Duodenal mucosa (tissue), 2 donors: ENCODE data around the gene DYNC2I2.

Experiments used
- H3K27ac ChIP-seq: one replicate; pipeline ENCODE4 v1.7.0; 2013; ENCODE audit warnings: low read depth, low read length
- H3K27me3 ChIP-seq, 2 donors: one replicate each; pipeline ENCODE4 v1.7.0; 2013; ENCODE audit warnings: low read length in 2 of 2, control low read depth in 1 of 2; ENCODE audit not compliant: insufficient read depth in 2 of 2, control insufficient read depth in 1 of 2
- H3K36me3 ChIP-seq, 2 donors: one replicate each; pipeline ENCODE4 v1.7.0; 2013; ENCODE audit warnings: low read length in 2 of 2, control low read depth in 1 of 2; ENCODE audit not compliant: insufficient read depth in 2 of 2, control insufficient read depth in 1 of 2
- H3K4me1 ChIP-seq, 2 donors: one replicate each; pipeline ENCODE4 v1.7.0; 2013; ENCODE audit warnings: low read length in 2 of 2, control low read depth in 1 of 2; ENCODE audit not compliant: insufficient read depth in 2 of 2, control insufficient read depth in 1 of 2
- H3K4me3 ChIP-seq, 2 donors: one replicate each; pipeline ENCODE4 v1.7.0; 2013; ENCODE audit warnings: low read length in 2 of 2, low read depth in 1 of 2
- H3K9ac ChIP-seq, 2 donors: one replicate each; pipeline ENCODE4 v1.7.0; 2013; ENCODE audit warnings: low read length in 2 of 2, low read depth in 1 of 2
- H3K9me3 ChIP-seq, 2 donors: one replicate each; pipeline ENCODE4 v1.7.0; 2013; ENCODE audit warnings: low read length in 2 of 2, control low read depth in 1 of 2; ENCODE audit not compliant: control insufficient read depth in 1 of 2

Gene DYNC2I2

DNA sequence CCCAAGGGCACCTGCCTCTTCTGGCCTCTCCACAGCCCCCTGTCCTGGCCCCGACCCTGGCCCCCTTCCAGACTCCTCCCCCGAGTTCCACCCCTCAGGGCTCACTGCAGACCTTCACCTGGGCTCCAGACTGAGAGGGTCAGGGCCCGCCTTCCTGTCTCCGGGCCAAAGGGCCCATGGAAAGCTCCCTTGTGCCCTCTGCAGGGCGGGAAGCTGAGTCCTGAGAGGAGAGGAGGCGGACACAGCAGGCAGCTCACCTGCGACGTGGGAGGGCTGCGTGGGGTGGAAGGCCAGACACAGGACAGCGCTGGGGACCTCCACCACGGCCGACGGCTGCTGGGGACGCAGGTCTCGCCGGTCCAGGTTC, 20.6 kb downstream of the DYNC2I2 start:
- Histone ChIP-seq H3K27me3 (no peaks in the 10 kb centered on the region), H3K4me1 (peaks cover 23 to 28% of the 10 kb centered on the region in 2 donors), H3K9me3 (no peaks in the 10 kb centered on the region), H3K36me3 (peaks cover 11 to 49% of the 10 kb centered on the region in 2 donors), H3K27ac (peak overlapping the region; percentile 95), H3K4me3 (peak overlapping the region; percentile 46 to 48), H3K9ac (peak overlapping the region in 1 of 2 donors; percentile 52)

DNA sequence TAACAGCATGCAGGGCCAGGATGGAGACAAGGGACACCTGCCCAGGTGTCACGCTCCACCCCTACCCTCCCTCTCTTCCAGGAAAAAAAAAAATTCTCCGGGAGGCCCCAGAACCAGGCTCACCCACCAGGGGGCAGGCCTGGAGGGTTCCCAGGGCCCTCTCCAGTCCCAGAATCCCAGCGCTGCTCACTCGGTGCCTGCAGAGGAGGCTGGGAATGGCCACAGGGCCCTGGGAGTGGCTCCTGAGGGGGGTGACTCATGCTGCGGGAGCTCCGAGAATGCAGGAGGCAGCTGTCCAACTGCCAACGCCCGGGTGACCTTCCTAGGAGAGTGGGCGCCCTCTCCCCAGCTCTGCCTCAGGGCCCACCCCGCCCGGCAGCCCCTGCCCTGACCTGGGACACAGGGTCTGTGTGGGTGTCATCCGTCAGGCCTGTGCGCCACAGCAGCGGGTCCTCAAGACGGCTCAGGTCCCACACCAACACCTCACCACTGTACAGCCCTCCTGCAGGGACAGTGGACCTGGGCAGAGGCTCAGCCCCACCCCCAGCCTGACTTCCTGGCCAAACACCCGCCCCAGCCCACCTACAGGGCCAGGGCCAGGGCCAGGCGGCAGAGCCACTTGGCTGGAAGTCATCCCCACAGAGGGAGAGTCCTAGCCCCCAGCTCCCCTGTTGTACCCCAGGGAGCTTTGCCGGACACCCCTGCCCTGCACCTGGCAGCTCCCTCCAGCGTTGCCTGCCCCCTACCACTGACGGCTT, 21.2 kb downstream of the DYNC2I2 start:
- Histone ChIP-seq H3K4me1 (peaks cover 23 to 28% of the 10 kb centered on the region in 2 donors), H3K9me3 (no peaks in the 10 kb centered on the region), H3K27me3 (no peaks in the 10 kb centered on the region), H3K9ac (peak overlapping the region; percentile 52 to 63), H3K36me3 (peaks cover 12 to 52% of the 10 kb centered on the region in 2 donors), H3K27ac (peak overlapping the region; percentile 95), H3K4me3 (peak overlapping the region; percentile 46 to 50)

DNA sequence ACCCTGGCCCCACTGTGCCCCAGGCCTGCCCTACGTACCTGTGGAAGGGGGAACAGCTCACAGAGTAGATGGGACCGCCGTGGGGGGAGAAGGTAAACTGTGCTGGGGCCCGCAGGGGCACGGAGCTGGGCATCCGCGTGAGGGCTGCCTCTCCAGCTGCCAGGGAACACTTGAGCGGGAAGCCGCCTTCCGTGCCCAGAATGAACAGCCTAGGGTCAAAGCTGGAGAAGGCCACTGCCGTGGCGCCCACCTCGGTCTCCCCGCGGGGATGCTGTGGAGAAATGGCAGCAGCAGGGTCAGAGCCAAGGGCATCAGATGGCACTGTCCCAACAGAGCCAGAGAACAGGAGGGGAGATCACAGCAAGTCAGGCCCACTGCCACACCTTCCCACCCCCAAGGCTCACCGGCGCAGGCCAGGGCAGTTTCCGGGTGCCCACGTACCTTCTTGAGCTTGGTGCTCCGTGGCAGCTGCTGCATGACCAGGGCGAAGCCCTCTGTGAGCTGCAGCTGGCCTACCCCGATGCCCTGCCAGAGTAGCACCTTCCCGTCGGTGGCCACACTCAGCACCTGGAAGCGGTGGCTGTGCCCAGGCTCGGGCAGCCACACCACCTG, 21.9 kb downstream of the DYNC2I2 start:
- Histone ChIP-seq H3K27ac (peak overlapping the region; percentile 58), H3K27me3 (no peaks in the 10 kb centered on the region), H3K4me1 (peaks cover 23 to 28% of the 10 kb centered on the region in 2 donors), H3K4me3 (peak overlapping the region; percentile 45 to 50), H3K36me3 (peaks cover 17 to 55% of the 10 kb centered on the region in 2 donors), H3K9me3 (no peaks in the 10 kb centered on the region), H3K9ac (peak overlapping the region; percentile 52 to 63)

DNA sequence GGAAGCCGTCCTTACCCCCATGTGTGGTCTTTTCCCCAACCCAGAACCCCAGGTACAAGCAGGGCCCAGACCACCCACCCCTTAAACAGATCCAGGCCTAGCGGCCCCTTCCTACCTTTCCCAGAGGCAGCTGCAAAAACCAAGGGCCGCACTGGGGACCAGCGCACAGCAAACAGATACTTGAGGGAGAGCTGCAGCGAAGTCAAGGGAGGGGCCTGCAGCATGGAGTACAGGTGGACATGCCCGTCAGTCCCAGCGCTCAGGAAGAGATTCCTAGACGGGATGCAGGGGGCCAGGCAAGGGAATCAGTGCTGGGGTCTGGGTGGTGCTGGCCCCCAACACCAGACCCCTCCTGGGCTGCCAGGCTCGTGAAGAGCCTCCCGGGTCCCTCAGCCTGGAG, 22.5 kb downstream of the DYNC2I2 start:
- Histone ChIP-seq H3K4me3 (peak overlapping the region in 1 of 2 donors; percentile 45), H3K9me3 (no peaks in the 10 kb centered on the region), H3K36me3 (peaks cover 23 to 61% of the 10 kb centered on the region in 2 donors), H3K27me3 (no peaks in the 10 kb centered on the region), H3K9ac (no peak overlapping the region), H3K27ac (no peak overlapping the region), H3K4me1 (peaks cover 23 to 28% of the 10 kb centered on the region in 2 donors)

DNA sequence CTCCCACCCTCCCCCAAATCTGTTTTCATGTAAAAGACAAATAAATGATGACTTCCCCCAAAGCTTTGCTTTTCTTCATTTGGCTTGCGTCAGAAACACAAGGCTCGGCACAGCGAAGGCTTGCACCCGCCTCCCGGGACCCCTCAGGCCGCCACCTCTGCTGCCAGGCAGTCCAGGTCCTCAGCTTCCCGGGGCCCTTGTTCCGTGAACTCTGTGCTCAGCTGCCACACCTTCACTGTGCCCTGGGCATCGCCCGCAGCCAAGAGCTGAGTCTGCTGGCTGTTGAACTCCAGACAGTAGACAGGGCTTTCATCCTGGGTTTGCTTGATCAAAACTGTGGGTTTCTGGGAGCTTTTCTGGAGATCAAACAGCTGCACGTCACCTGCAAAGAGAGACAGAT, 23.0 kb downstream of the DYNC2I2 start:
- H3K27ac ChIP-seq: no peak overlapping the region
- H3K36me3 ChIP-seq: peaks cover 28 to 64% of the 10 kb centered on the region in 2 donors
- no peaks in the 10 kb centered on the region for H3K9me3 ChIP-seq
- H3K4me1 ChIP-seq: peaks cover 23 to 28% of the 10 kb centered on the region in 2 donors
- H3K27me3 ChIP-seq: no peaks in the 10 kb centered on the region
- no peak overlapping the region for H3K9ac ChIP-seq
- peak overlapping the region in 1 of 2 donors; percentile 45 for H3K4me3 ChIP-seq

DNA sequence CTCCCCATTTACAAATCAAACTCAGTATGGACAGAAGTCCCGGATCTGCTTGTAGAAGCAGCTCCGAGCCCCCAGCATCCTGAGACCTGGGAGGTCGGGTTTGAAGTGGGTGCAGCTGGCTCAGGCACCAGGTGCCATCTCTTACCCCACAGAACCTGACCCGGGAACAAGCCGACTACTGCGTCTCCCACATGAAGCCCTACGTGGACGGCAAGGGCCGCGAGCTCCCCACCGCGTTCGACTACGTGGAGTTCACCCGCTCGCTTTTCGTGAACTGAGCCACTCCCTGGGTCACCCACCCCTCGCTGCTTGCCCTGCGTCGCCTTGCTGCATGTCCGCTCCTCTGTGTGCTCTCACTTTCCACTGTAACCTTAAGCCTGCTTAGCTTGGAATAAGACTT, 23.6 kb downstream of the DYNC2I2 start:
- Histone ChIP-seq H3K4me3 (no peak overlapping the region), H3K27me3 (no peaks in the 10 kb centered on the region), H3K9me3 (no peaks in the 10 kb centered on the region), H3K27ac (no peak overlapping the region), H3K9ac (no peak overlapping the region), H3K4me1 (peaks cover 23 to 28% of the 10 kb centered on the region in 2 donors), H3K36me3 (peaks cover 32 to 68% of the 10 kb centered on the region in 2 donors)

DNA sequence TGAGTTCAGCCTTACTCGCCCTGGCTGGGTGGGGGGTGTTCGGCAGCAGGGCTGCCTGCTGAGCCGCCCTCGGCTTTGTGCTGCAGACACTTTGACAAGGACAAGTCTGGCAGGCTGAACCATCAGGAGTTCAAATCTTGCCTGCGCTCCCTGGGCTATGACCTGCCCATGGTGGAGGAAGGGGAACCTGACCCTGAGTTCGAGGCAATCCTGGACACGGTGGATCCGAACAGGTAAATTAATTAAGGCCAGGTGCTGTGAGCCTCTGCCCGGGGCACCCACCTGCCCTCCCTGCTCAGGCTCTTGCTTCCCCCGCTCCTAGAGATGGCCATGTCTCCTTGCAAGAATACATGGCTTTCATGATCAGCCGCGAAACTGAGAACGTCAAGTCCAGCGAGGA, 24.2 kb downstream of the DYNC2I2 start:
- H3K4me1 ChIP-seq: peaks cover 23 to 28% of the 10 kb centered on the region in 2 donors
- H3K27ac ChIP-seq: no peak overlapping the region
- H3K36me3 ChIP-seq: peaks cover 37 to 73% of the 10 kb centered on the region in 2 donors
- no peak overlapping the region for H3K4me3 ChIP-seq
- no peak overlapping the region for H3K9ac ChIP-seq
- no peaks in the 10 kb centered on the region for H3K27me3 ChIP-seq
- H3K9me3 ChIP-seq: no peaks in the 10 kb centered on the region

DNA sequence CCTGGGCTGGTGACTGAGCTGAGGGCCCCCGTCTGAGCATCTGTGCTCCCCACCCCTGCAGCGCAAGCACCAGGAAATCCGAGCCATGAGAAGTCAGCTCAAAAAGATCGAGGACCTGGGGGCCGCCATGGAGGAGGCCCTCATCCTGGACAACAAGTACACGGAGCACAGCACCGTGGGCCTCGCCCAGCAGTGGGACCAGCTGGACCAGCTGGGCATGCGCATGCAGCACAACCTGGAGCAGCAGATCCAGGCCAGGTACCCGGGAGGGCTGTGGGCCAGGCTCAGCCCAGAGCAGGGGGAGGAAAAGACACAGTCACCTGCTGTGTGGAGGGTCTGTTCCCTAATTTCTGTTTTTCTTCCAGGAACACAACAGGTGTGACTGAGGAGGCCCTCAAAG, 24.6 kb downstream of the DYNC2I2 start:
- Histone ChIP-seq H3K27ac (no peak overlapping the region), H3K9ac (no peak overlapping the region), H3K4me1 (peaks cover 23 to 28% of the 10 kb centered on the region in 2 donors), H3K27me3 (no peaks in the 10 kb centered on the region), H3K9me3 (no peaks in the 10 kb centered on the region), H3K4me3 (no peak overlapping the region), H3K36me3 (peaks cover 41 to 75% of the 10 kb centered on the region in 2 donors)

DNA sequence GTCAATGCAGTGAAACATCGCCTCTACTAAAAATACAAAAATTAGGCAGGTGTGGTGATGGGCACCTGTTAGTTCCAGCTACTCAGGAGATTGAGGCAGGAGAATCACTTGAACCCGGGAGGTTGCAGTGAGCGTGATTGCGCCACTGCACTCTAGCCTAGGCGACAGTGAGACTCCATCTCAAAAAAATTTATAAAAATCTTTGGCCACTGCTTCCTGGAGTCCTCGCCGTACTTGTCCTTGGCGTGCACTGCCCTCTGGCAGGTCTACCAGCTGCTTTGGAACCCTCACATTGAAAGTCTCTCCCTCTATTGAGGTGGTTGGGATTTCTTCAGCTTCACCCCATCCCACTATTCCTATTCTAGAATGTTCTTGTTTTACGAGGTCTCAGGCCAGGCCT, 25.0 kb downstream of the DYNC2I2 start:
- no peak overlapping the region for H3K9ac ChIP-seq
- H3K36me3 ChIP-seq: peaks cover 43 to 76% of the 10 kb centered on the region in 2 donors
- no peak overlapping the region for H3K4me3 ChIP-seq
- no peak overlapping the region for H3K27ac ChIP-seq
- H3K27me3 ChIP-seq: no peaks in the 10 kb centered on the region
- peaks cover 23 to 28% of the 10 kb centered on the region in 2 donors for H3K4me1 ChIP-seq
- no peaks in the 10 kb centered on the region for H3K9me3 ChIP-seq

DNA sequence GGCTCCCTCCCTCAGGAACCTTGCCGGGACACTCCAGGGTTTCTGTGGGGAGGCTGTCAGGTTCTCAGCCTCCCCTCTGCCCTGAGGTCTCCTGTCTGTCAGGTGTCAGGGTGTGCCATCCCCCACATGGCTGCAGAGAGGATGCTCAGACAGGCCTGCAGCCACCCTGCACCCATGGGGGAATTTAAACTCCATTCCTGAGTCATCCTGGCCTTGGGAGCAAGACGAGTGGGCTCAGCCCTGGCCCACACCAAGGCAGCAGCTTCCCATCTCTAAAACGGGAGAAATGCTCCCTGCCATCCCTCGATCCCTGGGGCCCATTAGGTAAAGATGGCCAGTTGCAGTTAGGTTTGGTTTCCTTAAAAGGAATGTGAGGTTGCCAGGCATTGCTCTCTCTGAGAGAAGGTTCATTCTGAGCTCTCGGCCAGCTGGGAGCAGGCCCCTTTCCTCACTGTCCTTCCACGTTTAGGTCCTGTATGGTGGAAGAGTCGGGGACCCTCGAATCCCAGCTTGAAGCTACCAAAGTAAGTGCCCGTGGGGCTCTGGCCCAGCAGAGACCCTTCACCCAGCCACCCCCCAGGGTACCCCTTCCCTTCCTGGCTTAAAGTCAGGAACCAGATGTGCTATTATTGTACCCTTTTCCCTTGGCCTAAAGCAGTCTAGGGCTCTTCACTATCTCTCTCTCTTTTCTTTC, 26.6 kb downstream of the DYNC2I2 start:
- H3K4me1 ChIP-seq: peaks cover 13 to 18% of the 10 kb centered on the region in 2 donors
- H3K36me3 ChIP-seq: peaks cover 47 to 92% of the 10 kb centered on the region in 2 donors
- no peak overlapping the region for H3K4me3 ChIP-seq
- H3K27ac ChIP-seq: no peak overlapping the region
- no peaks in the 10 kb centered on the region for H3K27me3 ChIP-seq
- no peaks in the 10 kb centered on the region for H3K9me3 ChIP-seq
- H3K9ac ChIP-seq: no peak overlapping the region
